ENCODE results near the gene P3H2.
A peak's percentile ranks its signal among the peaks of the same experiment; 100 is the strongest.
"Not testable (repeated sequence)": the region's sequence is repeated elsewhere in the genome, so short reads cannot be mapped to it uniquely, and the experiment has no call there.

The P3H2 gene

DNA sequence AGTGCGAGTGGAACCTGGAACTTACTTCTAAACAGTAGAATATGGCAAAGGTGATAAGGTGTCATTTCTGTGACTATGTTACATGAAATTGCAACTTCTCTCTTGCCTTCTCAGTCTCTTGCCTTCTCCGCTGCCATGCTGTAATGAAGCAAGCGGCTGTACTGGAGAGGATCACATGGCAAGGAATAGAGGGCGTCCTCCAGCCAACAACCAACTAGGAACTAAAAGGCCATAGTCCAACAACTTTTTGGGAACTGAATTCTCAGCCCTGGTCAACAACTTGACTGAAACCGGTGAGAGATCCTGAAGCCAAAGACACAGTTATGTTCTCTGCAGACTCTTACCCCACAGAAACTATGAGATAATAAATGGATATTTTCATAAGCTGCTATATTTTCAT is 143.5 kb downstream of the P3H2 start:
- DNase-seq, result no peak

DNA sequence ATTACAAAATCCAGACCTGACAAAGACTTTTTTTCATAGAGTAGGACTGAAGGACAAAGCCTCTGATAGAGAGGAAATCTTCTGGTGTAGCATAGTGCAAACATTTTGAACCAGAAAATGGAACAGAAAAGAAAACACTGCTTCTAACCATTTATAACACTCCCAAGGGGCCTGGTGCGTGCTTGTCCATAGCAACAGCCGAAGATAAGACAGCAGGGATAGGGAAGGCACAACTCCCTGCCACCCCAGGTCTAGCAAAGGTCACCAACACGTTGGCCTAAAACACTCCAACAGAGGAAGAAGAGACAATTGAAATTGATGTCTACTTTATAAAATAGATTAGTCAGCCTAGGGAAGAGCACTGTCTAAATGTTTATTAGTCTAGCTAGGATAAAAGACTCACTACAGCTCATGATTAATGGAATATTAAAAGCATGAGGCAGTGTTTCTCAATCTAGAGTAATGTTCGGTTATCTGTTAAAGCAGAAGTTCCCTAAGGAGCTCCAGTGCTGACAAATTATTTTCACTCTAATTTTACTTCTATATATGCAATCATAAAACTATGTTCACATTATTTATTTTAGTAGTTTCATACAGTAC is 145.2 kb downstream of the P3H2 start:
- no peak for DNase-seq

DNA sequence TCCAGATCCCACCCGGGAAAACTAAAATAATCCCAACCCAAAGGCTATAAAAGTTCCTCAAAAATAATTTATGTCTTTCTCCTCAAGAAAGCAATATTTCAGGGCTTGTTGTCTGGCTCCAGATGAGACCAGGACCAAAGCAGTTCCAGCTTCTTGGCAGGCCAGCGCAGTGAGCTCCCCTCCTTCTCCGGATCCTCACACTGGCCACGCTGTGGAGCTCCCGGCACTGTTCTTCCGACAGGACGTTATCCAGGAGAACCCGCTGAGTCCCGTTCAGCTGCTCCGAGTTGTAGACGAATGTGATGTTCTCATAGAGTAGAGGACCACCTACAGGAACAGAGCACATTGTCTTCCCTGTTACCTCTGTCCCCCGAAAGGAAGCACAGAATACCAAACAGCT is 146.3 kb downstream of the P3H2 start:
- DNase-seq, result no peak

DNA sequence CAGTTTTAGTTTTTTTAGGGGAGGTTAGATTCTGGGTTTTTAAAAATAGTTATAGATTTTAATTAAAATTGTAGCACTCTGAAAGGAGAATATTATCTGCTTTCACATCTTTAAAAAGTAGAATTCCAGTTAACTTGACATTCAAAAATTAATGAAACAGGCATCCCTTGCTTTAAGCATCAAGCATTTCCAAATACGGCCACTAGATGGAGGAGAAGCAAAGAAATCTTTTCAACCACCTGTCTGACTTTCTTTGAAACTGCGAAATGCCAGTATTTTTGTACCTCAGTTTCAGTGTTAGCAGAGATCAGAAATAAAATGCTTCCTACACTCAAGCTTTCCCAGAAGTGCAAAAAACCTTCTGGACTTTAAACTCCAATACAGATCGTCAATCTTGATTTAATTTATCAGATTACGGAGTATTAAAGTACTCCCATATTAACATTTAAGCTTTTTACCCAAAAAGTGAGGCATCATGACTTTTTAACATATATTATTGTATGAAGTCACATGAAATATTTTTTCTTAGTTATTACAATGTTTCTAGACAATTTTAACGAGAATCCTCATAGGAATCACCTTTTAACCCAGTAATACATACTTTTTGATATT is 153.3 kb downstream of the P3H2 start:
- DNase-seq, result no peak

DNA sequence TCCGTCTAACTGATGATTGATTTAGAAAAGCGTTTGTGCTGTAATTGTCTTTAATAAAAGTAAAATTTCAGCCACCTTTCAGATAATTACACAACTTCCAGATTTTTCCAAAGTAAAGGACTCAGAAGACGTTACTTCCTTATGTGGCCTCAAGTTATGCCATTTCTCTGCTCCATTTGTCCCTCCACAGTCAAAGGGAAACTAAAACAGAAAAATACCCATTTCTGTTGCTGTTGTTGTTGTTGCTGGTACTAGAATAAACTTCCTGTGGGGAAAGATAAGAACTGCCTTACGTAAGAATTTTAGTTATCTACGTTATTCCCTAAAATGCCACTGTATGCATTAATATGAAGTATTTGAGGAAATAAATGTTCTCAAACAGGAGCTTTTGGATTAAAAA is 153.9 kb downstream of the P3H2 start:
- DNase-seq, result no peak

DNA sequence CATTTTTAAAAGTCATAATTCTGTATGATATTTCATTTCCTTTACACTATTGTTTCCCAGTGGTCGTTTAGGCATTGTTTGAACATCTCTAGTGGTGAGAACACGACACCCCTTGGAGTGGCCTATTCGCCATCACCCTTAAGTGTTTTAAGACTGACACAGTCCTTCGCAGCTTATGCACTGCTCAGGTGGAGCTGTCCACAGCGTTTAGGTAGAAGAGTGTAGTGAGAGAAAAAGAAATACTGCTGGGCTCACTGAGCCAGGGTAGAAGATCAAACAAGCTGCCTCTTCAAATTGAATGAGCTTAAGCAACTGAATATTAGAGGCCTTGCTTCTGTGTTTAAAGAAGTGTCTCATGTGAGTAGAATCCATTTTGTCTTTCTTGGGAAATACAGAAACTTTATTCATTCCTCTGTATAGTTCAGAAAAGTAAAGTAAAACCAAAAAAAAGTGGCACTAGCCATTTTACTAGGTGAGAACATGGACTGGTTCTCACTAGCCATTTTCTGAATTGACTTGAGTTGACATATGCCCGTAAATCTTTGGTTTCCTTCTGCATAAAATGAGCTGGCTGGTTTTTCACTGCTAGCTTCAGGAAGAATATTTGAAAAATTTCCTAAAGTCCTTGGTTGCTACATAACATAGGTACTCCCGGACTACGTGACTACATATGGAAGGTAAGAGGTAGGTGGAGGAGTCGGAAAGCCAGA is 155.9 kb downstream of the P3H2 start:
- DNase-seq, result no peak

DNA sequence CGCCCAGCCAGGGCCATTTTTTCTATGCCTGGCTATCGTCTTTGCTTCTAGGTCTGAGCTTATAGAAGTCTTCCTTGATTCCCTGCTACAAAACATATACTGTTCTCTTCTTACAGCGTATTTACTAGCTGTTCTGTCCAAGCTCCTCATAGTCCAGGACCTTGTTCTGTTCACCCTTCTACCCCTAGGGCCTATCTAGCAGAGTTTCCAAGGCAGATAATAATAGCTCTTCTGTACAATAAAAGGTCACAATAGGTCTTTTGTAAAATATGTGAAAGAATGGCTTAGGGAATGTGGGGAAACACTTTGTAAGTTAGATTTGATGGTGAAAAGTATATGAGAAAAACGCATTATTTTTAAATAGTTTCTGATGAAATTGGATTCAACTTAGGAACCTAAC is 158.2 kb downstream of the P3H2 start:
- no peak for DNase-seq

DNA sequence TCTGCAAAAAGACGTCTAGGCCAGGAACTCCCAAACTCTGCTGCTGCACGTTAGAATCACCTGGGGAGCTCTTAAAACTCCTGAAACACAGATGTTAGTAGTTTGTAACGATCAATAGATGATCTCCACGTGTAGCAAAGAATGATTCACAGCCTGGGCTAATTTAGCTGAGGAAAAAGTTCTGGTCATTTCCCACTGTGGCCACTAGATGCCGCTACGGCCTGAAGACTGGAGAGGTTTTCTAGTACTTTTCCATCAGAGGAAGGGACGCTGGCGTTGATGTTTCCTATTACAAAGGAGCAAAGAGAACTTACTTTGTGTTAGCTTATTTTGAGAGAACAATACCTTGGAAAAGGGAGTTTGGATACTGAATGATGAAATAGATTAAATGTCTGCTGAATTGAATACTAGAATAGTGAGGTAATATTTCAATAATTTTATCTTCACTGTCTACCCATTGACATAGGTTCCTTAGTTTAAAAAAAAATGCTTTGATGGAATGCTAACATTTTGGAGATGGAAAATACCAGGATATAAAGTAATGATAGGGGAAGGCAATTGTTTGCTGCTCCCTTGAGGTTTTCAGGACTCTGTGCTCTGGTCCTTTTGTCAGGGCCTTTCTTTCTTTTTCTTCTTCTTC is 159.1 kb downstream of the P3H2 start:
- peak; percentile 39 for DNase-seq

DNA sequence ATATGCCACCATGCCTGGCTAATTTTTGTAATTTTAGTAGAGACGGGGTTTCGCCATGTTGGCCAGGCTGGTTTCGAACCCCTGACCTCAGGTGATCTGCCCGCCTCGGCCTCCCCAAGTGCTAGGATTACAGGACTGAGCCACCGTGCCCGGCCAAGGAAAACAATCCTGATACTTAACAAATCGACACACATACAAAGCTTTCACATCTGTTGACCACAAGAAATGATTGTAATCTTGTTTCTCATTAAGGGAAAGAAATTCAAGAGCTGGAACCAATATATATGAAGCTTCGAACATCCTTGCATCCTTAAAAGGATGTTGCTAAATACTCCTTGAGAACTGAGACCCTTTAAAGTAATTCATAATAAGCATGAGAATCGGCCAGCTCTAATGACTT is 159.6 kb downstream of the P3H2 start:
- not testable (repeated sequence) for DNase-seq

DNA sequence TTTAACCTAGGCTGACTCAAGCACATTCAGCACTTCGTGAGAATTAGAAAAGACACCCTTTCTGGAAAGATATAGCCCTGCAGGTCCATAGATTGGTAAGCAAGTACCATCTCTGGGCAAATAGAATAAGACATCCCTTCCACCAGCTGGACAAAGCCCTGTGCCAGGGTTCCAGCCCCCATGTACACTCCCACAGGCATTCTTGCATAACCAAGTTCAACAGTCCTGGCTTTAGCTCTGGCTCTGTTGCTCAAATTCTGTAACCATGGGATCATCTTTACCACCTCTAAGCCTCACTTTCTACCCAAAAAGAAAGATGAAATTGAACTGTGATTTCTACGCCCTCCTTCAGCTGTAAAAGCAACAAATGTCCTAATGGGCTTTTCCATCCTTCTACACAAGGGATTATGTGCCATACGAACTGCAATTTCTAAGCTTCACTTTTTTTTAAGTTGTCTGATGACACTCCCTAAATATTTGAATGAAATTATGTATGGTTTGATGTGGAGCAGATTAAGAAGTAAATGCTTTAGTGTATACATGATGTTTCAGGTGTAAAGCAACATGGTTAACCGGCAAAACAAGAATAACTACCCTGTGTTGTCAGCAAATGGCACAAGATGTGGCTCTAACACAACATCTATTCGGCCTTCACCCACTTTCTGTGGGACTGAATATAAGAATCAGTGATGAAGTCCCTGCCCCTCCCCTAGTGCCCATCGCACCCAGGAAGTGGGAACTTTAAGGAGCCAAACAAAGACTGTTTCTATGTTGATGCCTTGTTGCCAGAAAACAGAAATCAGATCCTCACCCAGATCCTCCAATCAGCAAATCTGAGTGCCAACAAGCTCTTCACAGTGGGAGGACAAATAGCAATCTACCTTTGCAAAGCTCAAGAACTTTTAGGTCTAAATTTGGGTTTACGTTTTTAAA is 165.7 kb downstream of the P3H2 start:
- no peak for DNase-seq

DNA sequence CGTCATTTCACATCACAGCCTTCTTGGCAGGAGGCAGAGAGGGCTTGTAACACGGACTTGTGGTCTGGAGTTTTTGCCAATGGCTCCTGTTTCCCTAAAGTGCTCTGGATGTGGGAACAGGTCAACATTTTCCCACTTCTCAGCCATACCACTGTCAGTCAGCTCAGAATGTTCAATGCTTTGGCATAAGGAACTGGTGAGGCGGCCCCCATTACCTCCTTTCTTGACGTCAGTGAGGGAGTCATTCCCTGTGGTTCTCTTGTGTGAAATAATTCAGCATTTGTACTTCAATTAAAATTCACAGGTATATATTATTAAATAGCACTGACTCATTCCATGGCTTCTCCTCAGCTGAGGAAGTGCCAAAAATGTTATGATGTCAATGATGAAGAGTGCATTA is 167.1 kb downstream of the P3H2 start:
- no peak for DNase-seq

DNA sequence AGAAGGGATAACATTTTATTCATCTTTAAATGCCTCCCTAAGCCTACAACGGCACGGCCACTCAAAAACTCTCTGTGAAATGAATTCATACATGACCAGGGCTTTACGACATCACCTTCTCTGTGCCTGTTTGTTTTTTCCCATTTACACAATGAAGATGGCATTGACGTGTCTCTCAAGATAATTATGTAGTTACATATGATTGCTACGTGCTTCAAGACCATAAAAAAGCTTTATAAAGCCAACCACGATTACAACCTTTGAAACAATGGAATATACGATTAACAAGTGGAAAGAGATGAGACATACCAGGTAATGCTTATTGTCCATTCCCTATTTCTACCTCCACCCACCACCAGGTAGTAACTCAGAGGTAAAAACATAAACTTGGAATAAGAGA is 168.4 kb downstream of the P3H2 start:
- no peak for DNase-seq

DNA sequence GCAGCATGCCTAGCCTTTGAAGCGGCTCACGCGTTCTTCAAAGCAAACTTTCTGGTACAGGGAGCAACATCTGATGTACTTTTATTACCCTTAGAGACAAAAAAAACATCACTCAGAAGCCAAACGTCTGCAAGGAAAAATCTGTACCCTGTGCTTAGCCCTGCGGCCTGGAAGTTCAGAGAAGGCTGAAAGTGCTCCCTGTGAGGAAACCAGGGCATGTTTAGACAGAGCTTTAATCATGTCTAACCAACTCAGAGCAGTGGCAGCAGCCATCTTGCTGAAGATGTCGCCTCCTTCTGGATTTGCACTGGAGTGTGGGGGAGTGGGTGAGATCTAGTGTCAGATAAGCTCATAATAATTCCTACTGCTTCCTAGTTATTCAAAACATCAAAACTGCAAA is 170.4 kb downstream of the P3H2 start:
- DNase-seq, result no peak

DNA sequence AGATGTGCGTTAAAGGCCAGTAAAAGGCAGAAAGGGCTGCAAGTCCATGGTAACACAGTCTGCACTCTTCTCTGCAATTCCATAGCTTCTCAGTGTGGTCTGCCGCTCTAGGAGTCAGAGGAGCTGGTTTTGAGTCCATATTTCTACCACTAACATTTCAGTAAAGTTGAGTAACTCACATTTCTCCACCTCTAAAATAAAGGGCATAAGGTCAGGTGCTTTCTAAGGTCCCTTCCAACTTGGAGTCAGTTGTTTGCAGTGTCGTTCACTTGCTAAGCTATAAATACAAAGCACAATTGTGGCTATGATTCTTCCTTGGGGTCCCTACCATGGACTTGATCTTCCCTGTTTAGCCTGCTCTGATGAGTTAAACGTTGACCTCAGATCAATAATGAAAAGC is 171.1 kb downstream of the P3H2 start:
- DNase-seq, result no peak

DNA sequence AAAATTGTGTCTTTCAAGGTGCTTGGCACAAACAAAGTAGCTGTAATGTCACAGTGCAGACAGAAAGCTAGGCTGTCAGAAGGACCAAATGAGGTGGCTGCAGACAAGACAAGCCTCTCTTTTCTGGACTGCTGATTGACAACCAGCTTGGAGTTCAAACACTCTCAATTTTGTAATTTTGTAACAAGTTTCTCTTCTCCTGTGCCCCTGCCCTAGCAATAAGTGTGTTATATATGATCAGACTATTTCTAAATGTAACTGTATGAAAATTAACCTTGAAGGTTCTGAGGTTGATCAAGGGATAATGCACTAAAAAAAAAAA is 172.0 kb downstream of the P3H2 start:
- DNase-seq, result no peak

DNA sequence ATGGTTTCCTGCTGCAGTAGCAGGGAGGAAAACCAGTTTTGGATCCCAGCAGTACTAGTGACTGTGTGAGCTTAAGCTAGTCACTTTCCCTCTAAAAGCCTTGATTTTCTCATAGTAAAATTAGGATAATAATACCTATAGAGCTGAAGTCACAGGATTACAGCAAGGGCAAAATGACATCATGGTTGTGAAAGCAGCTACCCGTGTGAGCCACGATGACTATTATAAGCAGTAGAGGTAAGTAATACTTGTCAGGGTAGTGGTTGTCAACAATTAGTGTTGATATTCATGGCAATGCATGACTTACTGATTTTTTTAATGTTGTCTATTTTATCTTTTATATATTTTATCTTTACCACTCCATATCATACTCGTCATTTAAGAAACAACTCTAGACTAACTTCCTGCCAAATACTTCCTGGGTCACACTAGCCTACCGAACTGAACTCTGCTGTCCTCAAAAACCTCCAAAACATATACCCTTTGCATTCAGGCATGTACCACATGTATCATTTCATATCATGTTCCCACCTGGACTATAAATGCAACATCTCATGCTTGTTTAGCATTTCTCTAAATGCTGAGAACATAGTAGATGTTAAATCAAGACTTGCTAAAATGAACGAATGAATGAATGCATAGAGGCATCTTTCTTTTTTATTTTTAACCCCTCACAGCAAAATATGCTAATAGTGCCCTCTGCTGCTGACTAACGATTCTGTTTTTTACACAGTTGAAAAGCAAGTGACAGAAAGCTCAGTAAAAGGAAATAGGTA is 172.6 kb downstream of the P3H2 start:
- DNase-seq, result peak; percentile 11

DNA sequence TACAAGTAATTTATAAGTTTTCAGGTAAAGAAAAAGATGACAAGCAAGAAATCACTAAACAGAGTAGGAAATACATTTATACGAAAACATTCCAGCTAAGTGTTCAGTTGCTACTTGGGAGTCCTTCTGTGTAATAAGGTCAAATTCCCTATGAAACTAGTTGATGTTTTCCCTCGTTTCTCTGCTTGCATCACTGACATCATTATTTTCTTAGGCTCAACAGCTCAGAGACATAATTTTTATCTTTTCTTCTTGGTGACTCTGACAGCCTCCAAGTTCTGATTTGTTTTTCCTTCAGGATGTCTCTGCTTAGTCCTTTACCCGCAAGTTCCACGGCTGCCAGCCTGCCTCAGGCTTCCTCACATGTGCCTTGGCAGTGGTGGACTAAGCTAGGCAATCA is 173.6 kb downstream of the P3H2 start:
- no peak for DNase-seq

DNA sequence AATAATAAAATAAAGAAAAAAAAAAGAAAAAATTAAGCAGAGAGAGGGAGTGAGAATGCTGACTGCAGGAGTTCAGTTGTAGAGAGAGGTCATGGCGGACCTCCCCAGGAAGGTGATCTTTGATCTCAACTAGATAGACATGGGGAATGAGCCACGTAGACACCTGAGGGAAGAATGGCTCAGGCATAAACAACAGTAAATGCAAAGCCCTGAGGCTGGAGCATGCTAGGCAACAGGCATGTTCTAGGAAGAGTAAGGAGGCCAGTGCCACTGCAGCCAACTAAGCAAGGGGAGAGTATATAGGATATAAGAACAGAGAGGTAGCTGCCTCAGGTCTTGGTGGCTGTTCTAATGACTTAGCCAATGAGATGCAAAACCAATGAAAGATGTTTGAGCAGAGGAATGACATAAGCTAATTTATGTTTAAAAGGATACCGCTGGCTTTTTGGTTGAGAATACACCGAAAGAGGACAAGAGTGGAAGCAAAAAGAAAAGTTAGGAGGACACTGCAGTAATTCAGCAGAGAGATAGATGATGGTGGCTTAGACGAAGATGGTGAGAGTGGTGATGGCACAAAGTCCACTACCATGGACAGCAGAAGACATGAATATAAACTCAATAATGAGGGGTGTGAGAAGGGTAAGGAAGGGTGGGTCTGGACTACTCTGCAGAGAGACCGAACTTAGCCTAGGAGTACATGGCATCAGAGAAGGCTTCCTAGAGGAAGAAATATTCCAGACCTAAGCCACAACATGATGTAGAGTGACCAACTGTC is 174.6 kb downstream of the P3H2 start:
- DNase-seq, result no peak

DNA sequence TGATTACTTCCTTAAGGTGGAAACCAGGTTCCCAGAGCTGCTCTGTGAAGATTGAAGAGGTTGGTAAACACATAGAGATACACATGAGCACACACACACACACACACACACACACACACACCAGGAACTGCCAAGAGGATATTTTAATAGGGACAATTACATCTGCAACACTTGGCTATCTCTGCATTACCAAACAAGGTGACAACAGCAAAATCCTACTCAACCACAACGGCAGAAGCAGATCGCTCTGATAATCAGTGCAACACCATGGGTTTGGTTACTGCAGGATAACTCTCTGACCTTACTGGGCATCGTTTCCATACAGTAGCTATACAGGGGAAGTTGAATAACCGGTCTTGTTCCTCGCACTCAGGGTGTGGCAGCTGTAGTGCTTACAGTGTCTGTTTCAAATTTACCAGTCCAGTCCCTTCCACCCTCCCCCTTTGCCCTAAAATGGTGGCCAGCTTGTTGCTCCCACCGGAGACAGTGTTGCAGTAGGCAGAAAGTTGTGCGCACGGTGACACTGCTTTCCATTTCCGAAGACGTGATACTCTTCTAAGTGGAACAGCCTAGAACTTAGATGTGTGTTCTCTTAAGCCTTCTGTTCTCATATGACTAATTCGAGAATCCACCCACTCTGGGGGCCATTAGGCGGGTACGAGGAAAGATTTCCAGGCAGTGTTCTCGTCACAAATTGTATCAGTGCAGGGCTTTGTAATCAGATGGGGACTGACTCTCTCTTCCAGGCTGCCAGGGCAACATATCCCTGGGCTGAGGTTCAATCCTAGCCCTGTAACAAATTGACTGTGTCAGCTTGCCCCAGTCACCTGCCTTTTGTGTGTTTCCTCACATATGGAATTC is 176.2 kb downstream of the P3H2 start:
- DNase-seq, result peak; percentile 4

DNA sequence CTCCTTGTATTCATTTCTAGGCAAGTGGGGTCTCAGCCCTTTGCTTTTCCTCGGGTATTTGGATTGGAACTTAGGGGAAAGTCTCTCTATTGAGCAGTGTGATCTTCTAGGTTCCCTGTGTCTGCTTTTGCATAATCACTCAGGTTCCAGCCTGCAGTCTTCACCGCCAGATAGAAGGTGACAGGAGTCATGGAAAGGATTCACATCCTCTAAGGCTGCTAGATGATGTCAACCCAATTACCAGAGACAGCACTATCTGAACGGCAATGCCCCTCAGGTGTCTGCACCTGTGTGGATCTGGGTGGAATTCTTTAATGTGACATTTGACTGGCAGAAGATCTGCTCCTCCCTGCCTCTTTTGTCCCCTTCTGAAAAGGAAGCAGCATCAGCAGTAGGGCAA is 177.7 kb downstream of the P3H2 start:
- DNase-seq, result no peak

DNA sequence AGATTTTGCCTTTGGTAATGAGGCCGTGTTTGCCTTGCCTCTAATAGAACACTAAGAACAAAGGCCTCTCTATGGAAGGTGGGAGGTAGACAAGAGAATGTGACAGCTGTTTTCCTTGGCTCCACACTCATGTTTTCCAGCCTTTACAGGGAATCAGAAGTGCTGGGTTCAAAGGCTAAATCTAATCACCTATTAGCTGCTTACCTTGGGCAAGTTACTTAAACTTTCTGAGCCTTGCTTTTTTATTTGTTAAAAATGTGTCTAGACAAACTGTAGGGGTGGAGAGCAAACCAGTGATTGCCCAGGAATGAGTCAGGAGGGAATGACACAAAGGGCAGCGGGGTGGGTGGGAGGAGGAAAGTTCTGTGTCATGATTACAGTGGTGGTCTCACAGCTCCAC is 179.0 kb downstream of the P3H2 start:
- no peak for DNase-seq
